Esophagus (tissue), 2 donors: Measurements from ENCODE around the gene ARHGAP24. TPM values are rescaled to one million over a fixed set of nuclear protein-coding genes. Genes with fewer than 3 reads are reported as not detected.

ENCODE experiments used
- H3K27ac ChIP-seq, 2 donors: one replicate each; pipeline ENCODE4 v1.5.1; 2013; ENCODE audit warnings: low read depth in 2 of 2, mild to moderate bottlenecking in 2 of 2, inconsistent platforms in 1 of 2, low read length in 1 of 2, moderate library complexity in 1 of 2
- H3K27me3 ChIP-seq, 2 donors: one replicate each; pipeline ENCODE4 v1.6.1; 2013; ENCODE audit warnings: low read length in 2 of 2, control low read depth in 1 of 2, mild to moderate bottlenecking in 1 of 2; ENCODE audit not compliant: insufficient read depth in 2 of 2, control insufficient read depth in 1 of 2
- H3K36me3 ChIP-seq, 2 donors: one replicate each; pipeline ENCODE4 v1.6.1; 2013; ENCODE audit warnings: low read length in 1 of 2; ENCODE audit not compliant: control insufficient read depth in 2 of 2, insufficient read depth in 2 of 2
- H3K4me1 ChIP-seq, 2 donors: one replicate each; pipeline ENCODE4 v1.6.1; 2013; ENCODE audit warnings: low read length in 1 of 2; ENCODE audit not compliant: control insufficient read depth in 2 of 2, insufficient read depth in 2 of 2
- H3K4me3 ChIP-seq, 2 donors: one replicate each; pipeline ENCODE4 v1.5.1; 2013; ENCODE audit warnings: low read length in 2 of 2, mild to moderate bottlenecking in 2 of 2, low read depth in 1 of 2, moderate library complexity in 1 of 2
- H3K9me3 ChIP-seq, 2 donors: one replicate each; pipeline ENCODE4 v1.6.1; 2013; ENCODE audit warnings: mild to moderate bottlenecking in 2 of 2, low read depth in 1 of 2, low read length in 1 of 2, moderate library complexity in 1 of 2; ENCODE audit not compliant: control insufficient read depth in 2 of 2, insufficient read depth in 1 of 2
- WGBS, 2 donors: extraction: QIAGEN DNeasy Blood & Tissue Kit; methylation state at CpG; one replicate each; pipeline ENCODE4 v1.1.7; 2013; 5-methylcytosine and 5-hydroxymethylcytosine counted together
- polyA plus RNA-seq, 2 donors: library from polyadenylated mRNA; stranded (reverse); fragments of 200-250 nt; gene quantifications; one replicate each; pipeline ENCODE4 v1.2.3, GENCODE V29; 2013
- donor health status: healthy with polysubstance abuse.
- donor health status: Bipolar disorder and iron deficiency.

The ARHGAP24 gene
- polyA plus RNA-seq, 2 donors = 2.0 to 2.8 TPM

DNA sequence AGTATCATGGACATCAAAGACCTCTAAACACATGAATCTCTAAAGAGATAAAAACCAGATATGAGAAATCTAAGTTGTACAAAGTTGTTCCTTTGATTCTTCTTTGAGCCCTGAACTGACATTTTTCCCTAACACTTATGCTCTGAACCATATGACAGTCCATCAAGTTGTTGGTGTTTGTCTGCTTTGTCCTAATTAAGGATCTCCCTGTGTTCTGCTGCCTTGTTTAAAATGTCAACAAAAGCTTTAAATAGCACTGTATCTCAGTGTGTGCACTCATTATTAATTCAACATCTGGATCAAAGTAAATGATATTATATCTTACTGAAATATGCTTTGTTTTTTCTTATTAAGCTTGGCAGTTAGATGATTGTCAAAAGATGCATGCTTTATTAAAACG lies 563.1 kb downstream of the ARHGAP24 start:
- no peaks in the 10 kb centered on the region for H3K4me1 ChIP-seq
- no peaks in the 10 kb centered on the region for H3K9me3 ChIP-seq
- WGBS, 2 donors = 83 to 84% methylated on average over 1 of the region's 1 CpG
- no peak overlapping the region for H3K27ac ChIP-seq
- no peak overlapping the region for H3K4me3 ChIP-seq
- no peaks in the 10 kb centered on the region for H3K27me3 ChIP-seq
- H3K36me3 ChIP-seq = no peaks in the 10 kb centered on the region

DNA sequence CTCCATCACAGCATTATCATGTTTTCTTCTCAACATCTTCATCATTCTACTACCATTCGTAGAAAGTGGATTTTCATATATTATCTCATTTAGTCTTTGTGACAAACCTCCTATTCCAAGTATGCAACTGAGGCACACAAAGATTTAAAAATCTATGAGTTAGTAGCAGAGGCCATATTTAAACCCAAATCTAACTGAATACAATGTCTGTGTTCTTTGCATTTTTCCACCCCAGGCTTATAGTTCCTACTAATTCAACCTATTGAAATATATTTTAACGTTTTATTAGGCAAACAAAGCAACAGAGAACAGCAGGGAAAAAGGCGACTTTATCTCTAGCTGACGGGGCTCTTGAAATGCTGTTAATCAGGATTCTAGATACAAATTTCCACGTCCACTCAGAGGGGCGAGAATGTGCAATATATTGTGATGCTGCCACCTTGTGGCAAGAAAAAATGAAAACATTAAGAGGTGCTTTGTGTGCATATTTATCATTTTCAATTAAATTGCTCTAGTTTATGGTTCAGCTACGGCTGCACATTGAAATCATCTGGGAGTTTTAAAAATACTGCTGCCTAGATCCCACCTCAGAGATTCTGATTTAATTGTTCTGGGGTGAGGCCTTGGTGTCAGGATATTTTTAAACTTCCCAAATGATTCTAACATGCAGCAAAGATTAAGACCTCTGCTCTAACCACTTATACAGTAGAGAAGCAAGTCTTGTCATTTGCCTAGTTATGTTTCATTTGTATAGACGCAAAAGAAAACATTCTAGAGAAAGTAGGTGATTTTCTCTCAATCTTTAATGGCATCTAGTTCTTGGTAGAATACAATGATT lies 569.0 kb downstream of the ARHGAP24 start:
- no peaks in the 10 kb centered on the region for H3K4me1 ChIP-seq
- no peaks in the 10 kb centered on the region for H3K9me3 ChIP-seq
- WGBS, 2 donors = 19 to 20% methylated on average over 8 of the region's 8 CpGs
- no peaks in the 10 kb centered on the region for H3K27me3 ChIP-seq
- H3K27ac ChIP-seq = no peak overlapping the region
- no peak overlapping the region for H3K4me3 ChIP-seq
- no peaks in the 10 kb centered on the region for H3K36me3 ChIP-seq

DNA sequence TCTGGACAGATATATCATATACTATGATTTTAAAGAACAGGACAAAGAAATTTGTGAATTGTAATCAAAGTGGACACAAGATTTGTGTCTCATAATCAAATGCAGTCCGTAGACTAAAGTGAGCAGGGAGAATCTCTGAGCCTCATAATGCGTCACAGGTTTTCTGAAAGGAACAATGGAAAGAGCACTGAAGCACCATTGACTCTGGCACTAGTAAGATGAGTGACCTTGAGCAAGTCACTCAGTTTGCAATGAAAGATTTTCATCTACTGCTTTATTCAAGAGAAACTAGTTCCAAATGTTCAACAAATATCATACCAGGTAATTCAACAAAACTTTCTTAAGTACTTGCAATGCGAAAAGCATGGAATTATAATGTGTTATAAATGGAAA lies 569.6 kb downstream of the ARHGAP24 start:
- Histone ChIP-seq H3K4me3 (no peak overlapping the region), H3K27ac (no peak overlapping the region), H3K9me3 (no peaks in the 10 kb centered on the region), H3K36me3 (no peaks in the 10 kb centered on the region), H3K27me3 (no peaks in the 10 kb centered on the region), H3K4me1 (no peaks in the 10 kb centered on the region)
- WGBS, 2 donors = 68% methylated on average over 3 of the region's 3 CpGs

DNA sequence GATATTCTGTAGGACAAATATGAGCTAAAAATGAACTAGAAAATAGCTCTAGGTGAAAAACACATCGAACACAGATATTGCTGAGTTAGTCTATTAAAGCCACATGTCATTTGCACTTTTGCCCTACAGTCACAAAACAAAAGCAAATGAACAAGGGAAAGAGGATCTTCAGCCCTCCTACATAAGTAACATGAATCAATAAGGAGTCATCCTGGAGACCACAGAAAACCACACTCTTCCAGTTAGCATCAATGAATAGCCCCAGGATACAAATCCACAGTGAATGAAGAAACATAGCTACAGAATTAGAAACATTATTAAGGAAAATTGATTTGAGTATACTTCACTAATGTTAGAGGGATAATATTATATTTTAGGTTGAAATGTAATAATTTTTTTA lies 573.5 kb downstream of the ARHGAP24 start:
- Histone ChIP-seq H3K4me3 (no peak overlapping the region), H3K4me1 (no peaks in the 10 kb centered on the region), H3K36me3 (no peaks in the 10 kb centered on the region), H3K27ac (no peak overlapping the region), H3K27me3 (no peaks in the 10 kb centered on the region), H3K9me3 (no peaks in the 10 kb centered on the region)
- 43 to 44% methylated on average over 1 of the region's 1 CpG for WGBS, 2 donors

DNA sequence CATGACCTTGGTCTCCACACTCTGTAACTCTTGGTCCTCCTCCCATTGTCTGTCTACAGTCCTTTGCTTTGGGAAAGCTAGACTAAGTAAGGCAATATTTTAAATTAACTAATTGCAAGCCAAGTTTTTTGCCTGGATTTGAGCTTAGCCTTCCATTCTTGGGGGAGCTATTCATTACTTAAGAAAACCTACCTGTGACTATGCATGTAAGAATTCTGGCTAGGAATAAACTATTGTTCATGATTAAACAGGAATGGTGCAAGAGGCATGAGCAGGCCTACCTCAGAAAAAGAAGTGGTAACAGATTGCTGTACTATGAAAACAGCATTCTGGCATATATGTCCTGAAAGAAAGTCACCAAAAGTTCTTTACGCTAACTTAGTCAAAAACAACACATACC lies 575.5 kb downstream of the ARHGAP24 start:
- Histone ChIP-seq H3K4me1 (no peaks in the 10 kb centered on the region), H3K27me3 (no peaks in the 10 kb centered on the region), H3K4me3 (no peak overlapping the region), H3K9me3 (no peaks in the 10 kb centered on the region), H3K27ac (no peak overlapping the region), H3K36me3 (no peaks in the 10 kb centered on the region)
- 92 to 93% methylated on average over 1 of the region's 1 CpG for WGBS, 2 donors
